Transverse colon (tissue), 4 donors: ENCODE data around the gene CASP10. TPM values are rescaled to one million over a fixed set of nuclear protein-coding genes. Genes with fewer than 3 reads are reported as not detected.

Source experiments
- DNase-seq: peaks from one replicate; pipeline ENCODE4 v3.0.0-alpha.2; 2019
- H3K27ac ChIP-seq, 4 donors: fragments of 200-600 bp; sonication (generic); 2 replicates each; pipeline ENCODE4 v1.5.1; 2016 to 2018; ENCODE audit warnings: inconsistent platforms in 4 of 4
- H3K27me3 ChIP-seq: fragments of 200-600 bp; sonication (generic); 2 replicates; pipeline ENCODE4 v1.5.1; 2017; ENCODE audit warnings: inconsistent platforms
- H3K36me3 ChIP-seq, 4 donors: fragments of 200-600 bp; sonication (generic); 2 replicates each; pipeline ENCODE4 v1.5.1; 2017 to 2019; ENCODE audit warnings: inconsistent platforms in 4 of 4
- H3K4me1 ChIP-seq, 4 donors: fragments of 200-600 bp; sonication (generic); 2 replicates each; pipeline ENCODE4 v1.5.1; 2017 to 2020; ENCODE audit warnings: inconsistent platforms in 4 of 4
- H3K4me3 ChIP-seq, 4 donors: fragments of 200-600 bp; sonication (generic); 1 replicate in 1 of 4; 2 replicates in 3 of 4; pipeline versions ENCODE4 v1.5.1 to v1.6.1; 2017 to 2019; ENCODE audit warnings: inconsistent platforms in 4 of 4
- H3K9me3 ChIP-seq, 2 donors: fragments of 200-600 bp; sonication (generic); 2 replicates each; pipeline ENCODE4 v1.5.1; 2017 to 2019; ENCODE audit warnings: inconsistent platforms in 2 of 2
- CTCF ChIP-seq, 5 experiments: fragments of 200-600 bp in 3 of 5; fragments of 450-650 bp in 2 of 5; sonication (generic) in 3 of 5; IDR thresholded peaks; 1 replicate in 2 of 5; 2 replicates in 3 of 5; pipeline ENCODE4 v1.5.1; 2016 to 2017; ENCODE audit warnings: antibody characterized with exemption in 5 of 5, inconsistent platforms in 3 of 5, mild to moderate bottlenecking in 2 of 5, moderate library complexity in 1 of 5
- EP300 ChIP-seq: sonication (generic); formaldehyde crosslinking; IDR thresholded peaks from one replicate; pipeline ENCODE4 v1.6.1; 2017; ENCODE audit warnings: antibody characterized with exemption, low read depth
- POLR2A ChIP-seq: fragments of 450-650 bp; IDR thresholded peaks from one replicate; pipeline ENCODE4 v1.6.1; 2016; ENCODE audit warnings: antibody characterized with exemption, mild to moderate bottlenecking, moderate library complexity
- POLR2AphosphoS5 ChIP-seq, 3 donors: sonication (generic); formaldehyde crosslinking; IDR thresholded peaks; one replicate each; pipeline ENCODE4 v1.6.1; 2016; ENCODE audit warnings: antibody characterized with exemption in 3 of 3
- WGBS, 2 donors: methylation state at CpG; one replicate each; pipeline ENCODE4 v1.1.5; 2018; ENCODE audit warnings: low coverage in 1 of 2; 5-methylcytosine and 5-hydroxymethylcytosine counted together
- in situ Hi-C, 4 donors: fragments of 200-750 bp; cut with MboI; loops; one replicate each; pipeline versions ENCODE4 v1.15.0 to v1.15.1; 2017; ENCODE audit warnings: low sequenced_read_pairs in 3 of 4, low pct_ligation_motif_present in 1 of 4, low pct_unique_long_range_greater_than_20kb in 1 of 4
- intact Hi-C: fragments of 100-400 bp; cut with DNase I; formaldehyde crosslinking; loops from one replicate; pipeline ENCODE4 v1.15.1; 2023; ENCODE audit warnings: low total_unique reads
- total RNA-seq, 4 donors: library from RNA; depleted of rRNA; stranded (reverse); fragments of >200 nt; gene quantifications; one replicate each; pipeline ENCODE4 v1.1.0, GENCODE V29; 2016

Gene CASP10
- total RNA-seq, 4 donors from 2014 or later, result 4.8 to 68.4 (median 38.1) TPM

GRCh38 chr2:201267278-201268030 lies 84.5 kb downstream of the CASP10 start:
- Histone ChIP-seq H3K27me3 (no peaks in the 10 kb centered on the region), H3K4me3 (no peak overlapping the region), H3K4me1 (peaks cover 2 to 8% (median 3%) of the 10 kb centered on the region in 4 donors), H3K27ac (no peak overlapping the region), H3K36me3 (peaks cover 0 to 20% (median 4%) of the 10 kb centered on the region in 4 donors), H3K9me3 (no peaks in the 10 kb centered on the region)
- WGBS, 2 donors, result 84 to 91% methylated on average over 6 to 12 of the region's 12 CpGs
- in situ Hi-C loops (no loop called here), intact Hi-C loops (no loop called here)
- TF ChIP-seq POLR2AphosphoS5 (IDR thresholded peaks at IDR 0.05) (no peak), EP300 (no peak), CTCF (IDR thresholded peaks at IDR 0.05) (no peak), POLR2A (no peak)
- DNase-seq, result no peak

- Histone ChIP-seq H3K27ac (no peak overlapping the region), H3K36me3 (peaks cover 0 to 31% (median 12%) of the 10 kb centered on the region in 4 donors), H3K4me3 (no peak overlapping the region), H3K9me3 (no peaks in the 10 kb centered on the region), H3K27me3 (no peaks in the 10 kb centered on the region), H3K4me1 (peaks cover 0 to under 1% (median 0%) of the 10 kb centered on the region in 4 donors)
- WGBS, 2 donors, result 95 to 100% methylated on average over 2 of the region's 2 CpGs
- in situ Hi-C loops (no loop called here), intact Hi-C loops (loop anchor here (10.0 kb wide), 1 partner anchor 205 kb away; no protein-coding TSS in a partner anchor)
- TF ChIP-seq CTCF (IDR thresholded peaks at IDR 0.05), result no peak
- no peak for TF ChIP-seq POLR2AphosphoS5 (IDR thresholded peaks at IDR 0.05)
- no peak for TF ChIP-seq POLR2A
- no peak for TF ChIP-seq EP300
- no peak for DNase-seq
These were observed 86.8 kb downstream of the CASP10 start for GRCh38 chr2:201269764-201270163.

- in situ Hi-C loops (no loop called here), intact Hi-C loops (loop anchor here (10.0 kb wide), 1 partner anchor 204 kb away; no protein-coding TSS in a partner anchor)
- Histone ChIP-seq H3K9me3 (no peaks in the 10 kb centered on the region), H3K27ac (no peak overlapping the region), H3K36me3 (peaks cover 0 to 37% (median 15%) of the 10 kb centered on the region in 4 donors), H3K4me1 (no peaks in the 10 kb centered on the region), H3K4me3 (no peak overlapping the region), H3K27me3 (no peaks in the 10 kb centered on the region)
- WGBS, 2 donors, result 85 to 89% methylated on average over 4 to 9 of the region's 9 CpGs
- no peak for DNase-seq
- TF ChIP-seq POLR2A, result no peak
- no peak for TF ChIP-seq EP300
- TF ChIP-seq POLR2AphosphoS5 (IDR thresholded peaks at IDR 0.05), result no peak
These were observed 87.5 kb downstream of the CASP10 start for GRCh38 chr2:201270293-201271001.

- Histone ChIP-seq H3K27ac (no peak overlapping the region), H3K9me3 (no peaks in the 10 kb centered on the region), H3K27me3 (no peaks in the 10 kb centered on the region), H3K4me3 (no peak overlapping the region), H3K36me3 (peaks cover 0 to 49% (median 21%) of the 10 kb centered on the region in 4 donors), H3K4me1 (no peaks in the 10 kb centered on the region)
- TF ChIP-seq EP300 (no peak), POLR2A (no peak), POLR2AphosphoS5 (IDR thresholded peaks at IDR 0.05) (no peak), CTCF (IDR thresholded peaks at IDR 0.05) (no peak)
- DNase-seq, result no peak
- intact Hi-C loops, result loop anchor here (10.0 kb wide), 1 partner anchor 203 kb away; no protein-coding TSS in a partner anchor
- in situ Hi-C loops, result no loop called here
- 96 to 100% methylated on average over 1 to 2 of the region's 2 CpGs for WGBS, 2 donors
These were observed 89.0 kb downstream of the CASP10 start for GRCh38 chr2:201271917-201272316.
